HepG2 (cell line): Measurements from ENCODE around the gene CEP43. TPM values are rescaled to one million over a fixed set of nuclear protein-coding genes. Genes with fewer than 3 reads are reported as not detected.

Source experiments
- ATAC-seq: fragments of 200-7000 bp; cut with Tn5 transposase; 3 replicates; pipeline ENCODE4 v1.9.1; 2020; ENCODE audit warnings: mild to moderate bottlenecking, moderate library complexity
- BruUV-seq: library from RNA; stranded (reverse); fragments of 400-500 nt; replicated peaks from 2 replicates; lab custom pipeline; 2021; lab: Mats Ljungman, UMichigan
- CTCF ChIA-PET: fragments of 300-600 bp; formaldehyde crosslinking; extraction: SDS; loops from one replicate; lab custom pipeline; 2021; ENCODE audit warnings: low total read pairs, inconsistent platforms, low intra/inter-chr PET ratio; lab: Yijun Ruan, JAX
- POLR2A ChIA-PET: fragments of 350-600 bp; sonication (Branson Sonifier 250); formaldehyde crosslinking; loops from one replicate; lab custom pipeline; 2020; ENCODE audit warnings: antibody characterized with exemption, inconsistent platforms; lab: Yijun Ruan, JAX
- DNase-seq: peaks from one replicate; pipeline ENCODE4 v3.0.0-alpha.2; 2015; ENCODE audit warnings: low spot score
- FAIRE-seq: peaks from 3 replicates; lab custom pipeline; 2011; peaks lifted over from hg19 to GRCh38; lab: Jason Lieb, UNC
- H2AFZ ChIP-seq: one replicate; pipeline ENCODE4 v1.6.1; 2011; ENCODE audit warnings: low read length, inconsistent platforms
- H3K27ac ChIP-seq: fragments of 300-600 bp; 3 replicates; pipeline ENCODE4 v1.8.0; 2011; ENCODE audit warnings: mixed run types, mild to moderate bottlenecking, mixed read lengths, low read length, inconsistent platforms; ENCODE audit not compliant: insufficient read depth; ENCODE audit errors: extremely low read length
- H3K27me3 ChIP-seq, 2 experiments: fragments of 200-600 bp in 1 of 2; 2 replicates in 1 of 2; 3 replicates in 1 of 2; pipeline versions ENCODE4 v1.6.0 to v1.8.0; 2011; ENCODE audit warnings: low read length in 2 of 2, mild to moderate bottlenecking in 2 of 2, moderate library complexity in 2 of 2, inconsistent platforms in 1 of 2; ENCODE audit not compliant: insufficient read depth in 2 of 2, control insufficient read depth in 1 of 2
- H3K36me3 ChIP-seq, 2 experiments: fragments of 200-600 bp in 1 of 2; replicated peaks in 1 of 2; 2 replicates in 1 of 2; 3 replicates in 1 of 2; pipeline versions ENCODE4 v1.5.1 to v1.8.0; 2011; ENCODE audit warnings: low read length in 2 of 2, inconsistent platforms in 1 of 2; ENCODE audit not compliant: insufficient read depth in 2 of 2, control insufficient read depth in 1 of 2
- H3K4me1 ChIP-seq: 2 replicates; pipeline ENCODE4 v1.5.1; 2012; ENCODE audit warnings: low read length, inconsistent platforms; ENCODE audit not compliant: insufficient read depth
- H3K4me2 ChIP-seq: 2 replicates; pipeline ENCODE4 v1.6.0; 2011; ENCODE audit warnings: low read depth, low read length, inconsistent platforms
- H3K4me3 ChIP-seq, 3 experiments: fragments of 200-600 bp in 1 of 3; sonication (generic), shearing (Covaris generic) in 1 of 3; replicated peaks in 1 of 3; 2 replicates each; pipeline ENCODE4 v1.5.1; 2011 to 2016; ENCODE audit warnings: low read length in 3 of 3, inconsistent platforms in 2 of 3, low read depth in 2 of 3, mild to moderate bottlenecking in 2 of 3, control low read depth in 1 of 3, mixed read lengths in 1 of 3; ENCODE audit not compliant: insufficient read depth in 1 of 3
- H3K79me2 ChIP-seq: one replicate; pipeline ENCODE4 v1.6.1; 2011; ENCODE audit warnings: low read length, inconsistent platforms; ENCODE audit not compliant: insufficient read depth
- H3K9ac ChIP-seq: 2 replicates; pipeline ENCODE4 v1.6.0; 2011; ENCODE audit warnings: mild to moderate bottlenecking, low read depth, low read length, inconsistent platforms; ENCODE audit not compliant: insufficient read depth
- H3K9me3 ChIP-seq: 2 replicates; pipeline ENCODE4 v1.5.1; 2012; ENCODE audit warnings: mild to moderate bottlenecking, low read length
- H4K20me1 ChIP-seq: 2 replicates; pipeline ENCODE4 v1.6.0; 2011; ENCODE audit warnings: inconsistent platforms, mild to moderate bottlenecking, low read length, moderate library complexity; ENCODE audit not compliant: insufficient read depth
- BCL6 ChIP-seq: IDR thresholded peaks from 2 replicates; pipeline ENCODE4 v1.6.1; 2016; ENCODE audit warnings: missing genetic modification reagents, missing compliant biosample characterization
- CERS6 ChIP-seq: sonication (generic); formaldehyde crosslinking; IDR thresholded peaks from 2 replicates; pipeline ENCODE4 v1.5.0; 2020; ENCODE audit warnings: missing genetic modification reagents
- DNMT1 ChIP-seq: sonication (generic); formaldehyde crosslinking; IDR thresholded peaks from 2 replicates; pipeline ENCODE4 v1.5.1; 2020; ENCODE audit warnings: mild to moderate bottlenecking, missing genetic modification reagents
- KDM5B ChIP-seq: sonication (generic); formaldehyde crosslinking; IDR thresholded peaks from 2 replicates; pipeline ENCODE4 v1.4.0; 2020; ENCODE audit warnings: missing genetic modification reagents, mild to moderate bottlenecking, borderline replicate concordance
- MAFK ChIP-seq, 2 experiments: IDR thresholded peaks in 1 of 2; conservative IDR thresholded peaks in 1 of 2; 2 replicates each; pipeline ENCODE4 v1.6.1; 2011; ENCODE audit warnings: improper control_type of control experiment in 2 of 2, low read length in 2 of 2
- MYNN ChIP-seq: sonication (generic); formaldehyde crosslinking; IDR thresholded peaks from 2 replicates; pipeline ENCODE4 v1.4.0; 2020; ENCODE audit warnings: mild to moderate bottlenecking, low read depth, missing genetic modification reagents
- NR1H2 ChIP-seq: sonication (generic); formaldehyde crosslinking; IDR thresholded peaks from 2 replicates; pipeline ENCODE4 v1.8.1; 2022; ENCODE audit warnings: low read depth, missing genetic modification reagents, borderline replicate concordance
- PITX1 ChIP-seq: sonication (generic); formaldehyde crosslinking; IDR thresholded peaks from 2 replicates; pipeline ENCODE4 v1.5.1; 2020; ENCODE audit warnings: mild to moderate bottlenecking, missing genetic modification reagents
- SMARCC2 ChIP-seq: fragments of 450-650 bp; IDR thresholded peaks from 2 replicates; pipeline ENCODE4 v1.6.1; 2017; ENCODE audit warnings: antibody characterized with exemption, mild to moderate bottlenecking
- ZBTB38 ChIP-seq: sonication (generic); formaldehyde crosslinking; IDR thresholded peaks from 2 replicates; pipeline ENCODE4 v1.5.1; 2020; ENCODE audit warnings: mild to moderate bottlenecking, missing genetic modification reagents
- ZNF20 ChIP-seq: sonication (generic); formaldehyde crosslinking; IDR thresholded peaks from 2 replicates; pipeline ENCODE4 v1.4.0; 2020; ENCODE audit warnings: mild to moderate bottlenecking, moderate library complexity, missing genetic modification reagents
- ZNF589 ChIP-seq: sonication (generic); formaldehyde crosslinking; conservative IDR thresholded peaks from 2 replicates; pipeline ENCODE4 v1.8.0; 2022; ENCODE audit warnings: mild to moderate bottlenecking, moderate library complexity, missing genetic modification reagents
- ZNF607 ChIP-seq: sonication (generic); formaldehyde crosslinking; IDR thresholded peaks from 2 replicates; pipeline ENCODE4 v1.5.1; 2020; ENCODE audit warnings: missing genetic modification reagents, mild to moderate bottlenecking, borderline replicate concordance
- WGBS: methylation state at CpG from one replicate; pipeline ENCODE4 v1.1.6; 2017; ENCODE audit warnings: low lambda C conversion rate; 5-methylcytosine and 5-hydroxymethylcytosine counted together
- in situ Hi-C: cut with HindIII; loops from 2 replicates; pipeline ENCODE4 v1.10.0; 2017; ENCODE audit warnings: low pct_unique_long_range_greater_than_20kb; ENCODE audit not compliant: extremely low pct_ligation_motif_present
- intact Hi-C: fragments of 100-400 bp; cut with micrococcal nuclease; formaldehyde crosslinking; loops from one replicate; pipeline ENCODE4 v1.10.0; 2022; ENCODE audit not compliant: unreplicated experiment
- polyA plus RNA-seq, 8 experiments: library from polyadenylated mRNA; depleted of rRNA in 3 of 8; stranded (reverse) in 7 of 8; unstranded in 1 of 8; fragments of >200 nt; fragmentation: Illumina TruSeq in 4 of 8; extraction: Trizol in 4 of 8; gene quantifications; 2 replicates each; pipeline versions ENCODE4 v1.2.1 to v1.2.3, GENCODE V29; 2011 to 2016; ENCODE audit warnings: low read depth in 4 of 8, missing spikeins in 1 of 8, mixed read lengths in 1 of 8; ENCODE audit not compliant: insufficient read depth in 1 of 8
- total RNA-seq, 5 experiments: library from RNA; depleted of rRNA; stranded (reverse); fragments of >200 nt; fragmentation: Illumina TruSeq; extraction: Trizol; gene quantifications; 2 replicates each; pipeline ENCODE4 v1.2.3, GENCODE V29; 2016; ENCODE audit warnings: low read depth in 1 of 5
- TF ChIP-seq, protein P1 (sequence below): sonication (generic); formaldehyde crosslinking; IDR thresholded peaks from 2 replicates; pipeline ENCODE4 v1.5.0; 2020; ENCODE audit warnings: mild to moderate bottlenecking, missing genetic modification reagents
- TF ChIP-seq, protein P2 (sequence below): sonication (generic); formaldehyde crosslinking; conservative IDR thresholded peaks from 2 replicates; pipeline ENCODE4 v1.5.0; 2020; ENCODE audit warnings: missing genetic modification reagents
- TF ChIP-seq, protein P3 (sequence below): IDR thresholded peaks from 2 replicates; pipeline ENCODE4 v1.4.0; 2020; ENCODE audit warnings: mild to moderate bottlenecking, missing genetic modification reagents

The CEP43 gene
- total and polyA plus RNA-seq, 2 of the 13 experiments (the other 11 are each of a cell fraction or from before 2014, with no cell fraction given) = 29.3 to 73.9 TPM

DNA sequence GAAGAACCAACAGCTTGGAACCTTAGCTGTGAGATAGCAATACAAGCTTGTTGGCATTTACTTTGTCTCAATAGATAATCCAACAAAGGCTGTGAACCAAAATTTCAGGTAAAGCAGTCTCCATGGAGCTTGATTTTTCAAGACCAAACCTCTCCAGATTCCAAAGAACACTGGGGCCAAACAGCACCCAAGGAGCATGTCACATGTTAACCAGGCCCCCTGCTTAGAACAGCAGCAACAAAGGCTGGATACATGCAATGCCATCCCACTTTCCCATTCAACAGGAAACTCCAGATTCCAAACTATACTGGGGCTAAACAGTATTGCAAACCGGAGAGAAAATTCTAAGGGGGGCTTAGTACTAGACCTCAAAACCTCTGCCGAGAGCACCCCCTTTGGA, 27.1 kb upstream of the CEP43 start:
- no peaks in the 10 kb centered on the region for H3K79me2 ChIP-seq
- intact Hi-C loops (no loop called here), in situ Hi-C loops (no loop called here)
- H2AFZ ChIP-seq = no peak overlapping the region
- no TSS peak for BruUV-seq
- H4K20me1 ChIP-seq = no peaks in the 10 kb centered on the region
- DNase-seq (no peak), FAIRE-seq (no peak), ATAC-seq (no peak)
- WGBS = 100% methylated on average over 2 of the region's 2 CpGs
- ChIA-PET CTCF (no interaction called here), POLR2A (no interaction called here)
- no peaks in the 10 kb centered on the region for H3K9me3 ChIP-seq
- no peak overlapping the region for H3K4me2 ChIP-seq
- H3K4me1 ChIP-seq = no peaks in the 10 kb centered on the region
- H3K4me3 ChIP-seq = no peak overlapping the region
- H3K9ac ChIP-seq = no peak overlapping the region
- H3K27me3 ChIP-seq = no peaks in the 10 kb centered on the region
- H3K27ac ChIP-seq = no peak overlapping the region
- peaks cover 3% of the 10 kb centered on the region in 2 experiments; a peak in 2 of 5 replicates for H3K36me3 ChIP-seq
- TF ChIP-seq SMARCC2 (no peak), CERS6 (no peak), ZNF20 (CRISPR knock-in tag) (no peak), KDM5B (CRISPR knock-in tag) (no peak), ZNF607 (CRISPR knock-in tag) (no peak), BCL6 (CRISPR knock-in tag) (no peak), MYNN (CRISPR knock-in tag) (no peak), DNMT1 (no peak), ZNF589 (CRISPR knock-in tag) (no peak), PITX1 (CRISPR knock-in tag) (no peak), NR1H2 (no peak), ZBTB38 (no peak), MAFK (conservative IDR thresholded peaks at IDR 0.05 in 1 of 2, IDR thresholded peaks at IDR 0.05 in 1 of 2; ENCODE audit: low read length in 2 of 2) (no peak)
- TF ChIP-seq, protein P1, sequence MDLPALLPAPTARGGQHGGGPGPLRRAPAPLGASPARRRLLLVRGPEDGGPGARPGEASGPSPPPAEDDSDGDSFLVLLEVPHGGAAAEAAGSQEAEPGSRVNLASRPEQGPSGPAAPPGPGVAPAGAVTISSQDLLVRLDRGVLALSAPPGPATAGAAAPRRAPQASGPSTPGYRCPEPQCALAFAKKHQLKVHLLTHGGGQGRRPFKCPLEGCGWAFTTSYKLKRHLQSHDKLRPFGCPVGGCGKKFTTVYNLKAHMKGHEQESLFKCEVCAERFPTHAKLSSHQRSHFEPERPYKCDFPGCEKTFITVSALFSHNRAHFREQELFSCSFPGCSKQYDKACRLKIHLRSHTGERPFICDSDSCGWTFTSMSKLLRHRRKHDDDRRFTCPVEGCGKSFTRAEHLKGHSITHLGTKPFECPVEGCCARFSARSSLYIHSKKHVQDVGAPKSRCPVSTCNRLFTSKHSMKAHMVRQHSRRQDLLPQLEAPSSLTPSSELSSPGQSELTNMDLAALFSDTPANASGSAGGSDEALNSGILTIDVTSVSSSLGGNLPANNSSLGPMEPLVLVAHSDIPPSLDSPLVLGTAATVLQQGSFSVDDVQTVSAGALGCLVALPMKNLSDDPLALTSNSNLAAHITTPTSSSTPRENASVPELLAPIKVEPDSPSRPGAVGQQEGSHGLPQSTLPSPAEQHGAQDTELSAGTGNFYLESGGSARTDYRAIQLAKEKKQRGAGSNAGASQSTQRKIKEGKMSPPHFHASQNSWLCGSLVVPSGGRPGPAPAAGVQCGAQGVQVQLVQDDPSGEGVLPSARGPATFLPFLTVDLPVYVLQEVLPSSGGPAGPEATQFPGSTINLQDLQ (CRISPR knock-in tag) = no peak
- TF ChIP-seq, protein P2, sequence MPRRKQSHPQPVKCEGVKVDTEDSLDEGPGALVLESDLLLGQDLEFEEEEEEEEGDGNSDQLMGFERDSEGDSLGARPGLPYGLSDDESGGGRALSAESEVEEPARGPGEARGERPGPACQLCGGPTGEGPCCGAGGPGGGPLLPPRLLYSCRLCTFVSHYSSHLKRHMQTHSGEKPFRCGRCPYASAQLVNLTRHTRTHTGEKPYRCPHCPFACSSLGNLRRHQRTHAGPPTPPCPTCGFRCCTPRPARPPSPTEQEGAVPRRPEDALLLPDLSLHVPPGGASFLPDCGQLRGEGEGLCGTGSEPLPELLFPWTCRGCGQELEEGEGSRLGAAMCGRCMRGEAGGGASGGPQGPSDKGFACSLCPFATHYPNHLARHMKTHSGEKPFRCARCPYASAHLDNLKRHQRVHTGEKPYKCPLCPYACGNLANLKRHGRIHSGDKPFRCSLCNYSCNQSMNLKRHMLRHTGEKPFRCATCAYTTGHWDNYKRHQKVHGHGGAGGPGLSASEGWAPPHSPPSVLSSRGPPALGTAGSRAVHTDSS (CRISPR knock-in tag) = no peak
- TF ChIP-seq, protein P3, sequence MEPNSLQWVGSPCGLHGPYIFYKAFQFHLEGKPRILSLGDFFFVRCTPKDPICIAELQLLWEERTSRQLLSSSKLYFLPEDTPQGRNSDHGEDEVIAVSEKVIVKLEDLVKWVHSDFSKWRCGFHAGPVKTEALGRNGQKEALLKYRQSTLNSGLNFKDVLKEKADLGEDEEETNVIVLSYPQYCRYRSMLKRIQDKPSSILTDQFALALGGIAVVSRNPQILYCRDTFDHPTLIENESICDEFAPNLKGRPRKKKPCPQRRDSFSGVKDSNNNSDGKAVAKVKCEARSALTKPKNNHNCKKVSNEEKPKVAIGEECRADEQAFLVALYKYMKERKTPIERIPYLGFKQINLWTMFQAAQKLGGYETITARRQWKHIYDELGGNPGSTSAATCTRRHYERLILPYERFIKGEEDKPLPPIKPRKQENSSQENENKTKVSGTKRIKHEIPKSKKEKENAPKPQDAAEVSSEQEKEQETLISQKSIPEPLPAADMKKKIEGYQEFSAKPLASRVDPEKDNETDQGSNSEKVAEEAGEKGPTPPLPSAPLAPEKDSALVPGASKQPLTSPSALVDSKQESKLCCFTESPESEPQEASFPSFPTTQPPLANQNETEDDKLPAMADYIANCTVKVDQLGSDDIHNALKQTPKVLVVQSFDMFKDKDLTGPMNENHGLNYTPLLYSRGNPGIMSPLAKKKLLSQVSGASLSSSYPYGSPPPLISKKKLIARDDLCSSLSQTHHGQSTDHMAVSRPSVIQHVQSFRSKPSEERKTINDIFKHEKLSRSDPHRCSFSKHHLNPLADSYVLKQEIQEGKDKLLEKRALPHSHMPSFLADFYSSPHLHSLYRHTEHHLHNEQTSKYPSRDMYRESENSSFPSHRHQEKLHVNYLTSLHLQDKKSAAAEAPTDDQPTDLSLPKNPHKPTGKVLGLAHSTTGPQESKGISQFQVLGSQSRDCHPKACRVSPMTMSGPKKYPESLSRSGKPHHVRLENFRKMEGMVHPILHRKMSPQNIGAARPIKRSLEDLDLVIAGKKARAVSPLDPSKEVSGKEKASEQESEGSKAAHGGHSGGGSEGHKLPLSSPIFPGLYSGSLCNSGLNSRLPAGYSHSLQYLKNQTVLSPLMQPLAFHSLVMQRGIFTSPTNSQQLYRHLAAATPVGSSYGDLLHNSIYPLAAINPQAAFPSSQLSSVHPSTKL (CRISPR knock-in tag) = no peak
